OCI-LY3 (cell line): Measurements from ENCODE around the gene DDA1.
"Not testable (repeated sequence)": the region's sequence is repeated elsewhere in the genome, so short reads cannot be mapped to it uniquely, and the experiment has no call there.

ENCODE experiments used
- H2AFZ ChIP-seq: fragments of 200-600, 300-600 bp; shearing (Covaris generic); 2 replicates; pipeline ENCODE4 v1.6.0; 2014; ENCODE audit warnings: antibody characterized with exemption, low read depth, low read length
- H3K27ac ChIP-seq: fragments of 200-600, 300-600 bp; sonication (generic); 2 replicates; pipeline ENCODE4 v1.5.1; 2014; ENCODE audit warnings: mild to moderate bottlenecking, low read length, moderate library complexity, mixed read lengths
- H3K27me3 ChIP-seq: fragments of 200-600, 300-600 bp; sonication (generic); 2 replicates; pipeline ENCODE4 v1.6.1; 2014; ENCODE audit warnings: low read depth, low read length, mixed read lengths
- H3K36me3 ChIP-seq: fragments of 200-600, 300-600 bp; sonication (generic); replicated peaks from 2 replicates; pipeline ENCODE3; 2014; ENCODE audit warnings: low read depth, low read length, mixed read lengths
- H3K4me1 ChIP-seq: fragments of 300-600, 200-600 bp; sonication (generic); 2 replicates; pipeline ENCODE4 v1.6.1; 2014; ENCODE audit warnings: low read length, mixed read lengths
- H3K4me2 ChIP-seq: fragments of 200-600, 300-600 bp; sonication (generic); 2 replicates; pipeline ENCODE4 v1.6.1; 2014; ENCODE audit warnings: low read length, mixed read lengths
- H3K4me3 ChIP-seq: fragments of 300-600, 200-600 bp; sonication (generic); 2 replicates; pipeline ENCODE4 v1.5.1; 2014; ENCODE audit warnings: antibody characterized with exemption, mild to moderate bottlenecking, low read length, moderate library complexity
- H3K79me2 ChIP-seq: fragments of 300-600, 200-600 bp; shearing (Covaris generic); 2 replicates; pipeline ENCODE4 v1.6.1; 2014; ENCODE audit warnings: mild to moderate bottlenecking, low read length, mixed read lengths
- H3K9ac ChIP-seq: fragments of 300-600, 200-600 bp; shearing (Covaris generic); 2 replicates; pipeline ENCODE4 v1.6.0; 2014; ENCODE audit warnings: mild to moderate bottlenecking, low read length, moderate library complexity
- H3K9me3 ChIP-seq: fragments of 200-600, 300-600 bp; shearing (Covaris generic); 2 replicates; pipeline ENCODE4 v1.6.1; 2014; ENCODE audit warnings: low read length, mixed read lengths; ENCODE audit not compliant: insufficient read depth
- H4K20me1 ChIP-seq: fragments of 200-600, 300-600 bp; sonication (generic); 2 replicates; pipeline ENCODE4 v1.6.1; 2016; ENCODE audit warnings: low read length, mixed read lengths; ENCODE audit not compliant: insufficient read depth
- EZH2phosphoT487 ChIP-seq: fragments of 200-600 bp; shearing (Covaris generic); IDR thresholded peaks from 2 replicates; pipeline ENCODE4 v1.6.1; 2018; ENCODE audit warnings: antibody characterized with exemption, mixed run types, low read depth
- TF ChIP-seq, protein P1 (sequence below): fragments of 200-600, 300-600 bp; sonication (generic); IDR thresholded peaks from 2 replicates; pipeline ENCODE4 v1.5.1; 2014; ENCODE audit warnings: antibody characterized with exemption, low read length, low read depth

The DDA1 gene

DNA sequence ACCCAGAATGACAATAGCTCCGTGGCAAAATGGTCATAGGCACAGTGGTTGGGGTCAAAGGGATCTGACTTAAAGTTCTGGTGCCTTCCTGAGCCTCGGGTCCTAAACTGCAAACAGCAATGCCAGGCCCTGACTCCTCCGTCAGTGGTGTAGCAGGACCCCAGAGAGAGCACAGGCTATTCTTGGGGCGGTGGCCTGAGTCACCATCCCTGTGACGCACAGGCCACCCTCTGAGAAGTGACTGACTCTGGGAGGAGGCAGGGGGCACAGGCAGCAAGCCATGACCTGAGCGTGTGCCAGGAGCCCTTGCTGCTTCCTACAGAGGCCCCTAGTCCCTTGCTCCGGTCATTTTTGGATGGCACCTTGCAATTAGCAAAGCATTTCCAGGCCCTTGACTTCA, 49.0 kb downstream of the DDA1 start:
- H3K4me3 ChIP-seq = no peak overlapping the region
- no peaks in the 10 kb centered on the region for H3K79me2 ChIP-seq
- H3K36me3 ChIP-seq = no peaks in the 10 kb centered on the region
- H2AFZ ChIP-seq = no peak overlapping the region
- no peak overlapping the region for H3K4me2 ChIP-seq
- no peak for TF ChIP-seq EZH2phosphoT487
- TF ChIP-seq, protein P1, sequence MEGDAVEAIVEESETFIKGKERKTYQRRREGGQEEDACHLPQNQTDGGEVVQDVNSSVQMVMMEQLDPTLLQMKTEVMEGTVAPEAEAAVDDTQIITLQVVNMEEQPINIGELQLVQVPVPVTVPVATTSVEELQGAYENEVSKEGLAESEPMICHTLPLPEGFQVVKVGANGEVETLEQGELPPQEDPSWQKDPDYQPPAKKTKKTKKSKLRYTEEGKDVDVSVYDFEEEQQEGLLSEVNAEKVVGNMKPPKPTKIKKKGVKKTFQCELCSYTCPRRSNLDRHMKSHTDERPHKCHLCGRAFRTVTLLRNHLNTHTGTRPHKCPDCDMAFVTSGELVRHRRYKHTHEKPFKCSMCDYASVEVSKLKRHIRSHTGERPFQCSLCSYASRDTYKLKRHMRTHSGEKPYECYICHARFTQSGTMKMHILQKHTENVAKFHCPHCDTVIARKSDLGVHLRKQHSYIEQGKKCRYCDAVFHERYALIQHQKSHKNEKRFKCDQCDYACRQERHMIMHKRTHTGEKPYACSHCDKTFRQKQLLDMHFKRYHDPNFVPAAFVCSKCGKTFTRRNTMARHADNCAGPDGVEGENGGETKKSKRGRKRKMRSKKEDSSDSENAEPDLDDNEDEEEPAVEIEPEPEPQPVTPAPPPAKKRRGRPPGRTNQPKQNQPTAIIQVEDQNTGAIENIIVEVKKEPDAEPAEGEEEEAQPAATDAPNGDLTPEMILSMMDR = no peak
- no peak overlapping the region for H3K27ac ChIP-seq
- no peaks in the 10 kb centered on the region for H3K4me1 ChIP-seq
- H3K9ac ChIP-seq = no peak overlapping the region
- no peaks in the 10 kb centered on the region for H3K9me3 ChIP-seq
- H4K20me1 ChIP-seq = no peaks in the 10 kb centered on the region
- H3K27me3 ChIP-seq = peaks cover 3% of the 10 kb centered on the region; the same call in 1 of the 2 replicates

DNA sequence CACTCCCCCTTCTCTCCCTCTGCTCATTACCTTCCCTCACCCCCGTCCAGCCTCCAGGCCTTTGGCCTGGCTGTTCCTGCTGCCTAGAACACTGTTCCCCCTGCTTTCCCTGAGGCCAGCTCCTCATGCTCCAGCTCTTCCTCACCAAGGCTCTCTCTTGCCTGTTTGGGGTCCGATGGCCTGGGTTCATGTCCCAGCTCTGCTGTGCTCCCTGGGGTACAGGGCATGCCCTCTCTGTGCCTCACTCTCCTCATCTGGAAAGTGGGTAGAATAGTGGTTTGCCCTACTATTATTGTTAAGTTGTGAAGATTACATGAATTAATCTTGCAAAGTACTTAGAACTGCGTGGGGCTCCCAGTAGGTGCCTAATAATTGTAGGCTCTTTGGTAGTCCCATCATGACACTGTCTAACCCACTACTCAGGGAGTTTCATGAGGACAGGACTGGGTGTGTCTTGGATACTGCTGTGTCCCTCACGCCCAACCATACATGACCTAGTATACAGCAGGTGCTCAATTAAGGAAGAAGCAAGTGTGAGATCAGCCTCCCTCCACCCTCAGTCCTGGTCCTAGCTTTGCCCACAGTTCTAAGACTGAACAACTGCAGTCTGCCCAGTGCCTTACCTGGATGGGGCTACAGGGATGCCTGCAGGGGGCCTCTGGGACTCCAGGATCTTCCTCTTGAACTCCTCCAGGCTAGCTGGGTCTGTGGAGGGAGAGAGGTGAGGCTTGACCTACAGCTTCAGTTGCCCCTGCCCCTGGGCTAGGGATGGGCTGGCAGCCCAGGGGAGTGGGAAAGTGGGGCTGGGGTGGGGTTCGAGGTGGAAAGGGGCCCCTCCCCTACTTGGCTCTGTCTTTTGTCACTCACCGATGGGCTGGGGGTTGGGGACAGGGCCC, 50.8 kb downstream of the DDA1 start:
- H3K79me2 ChIP-seq = no peaks in the 10 kb centered on the region
- H3K4me3 ChIP-seq = no peak overlapping the region
- H3K36me3 ChIP-seq = no peaks in the 10 kb centered on the region
- H4K20me1 ChIP-seq = no peaks in the 10 kb centered on the region
- H2AFZ ChIP-seq = no peak overlapping the region
- TF ChIP-seq, protein P1 = no peak
- no peak for TF ChIP-seq EZH2phosphoT487
- H3K9ac ChIP-seq = no peak overlapping the region
- peaks cover 3% of the 10 kb centered on the region; the same call in 1 of the 2 replicates for H3K27me3 ChIP-seq
- no peak overlapping the region for H3K27ac ChIP-seq
- no peak overlapping the region for H3K4me2 ChIP-seq
- no peaks in the 10 kb centered on the region for H3K9me3 ChIP-seq
- H3K4me1 ChIP-seq = no peaks in the 10 kb centered on the region

DNA sequence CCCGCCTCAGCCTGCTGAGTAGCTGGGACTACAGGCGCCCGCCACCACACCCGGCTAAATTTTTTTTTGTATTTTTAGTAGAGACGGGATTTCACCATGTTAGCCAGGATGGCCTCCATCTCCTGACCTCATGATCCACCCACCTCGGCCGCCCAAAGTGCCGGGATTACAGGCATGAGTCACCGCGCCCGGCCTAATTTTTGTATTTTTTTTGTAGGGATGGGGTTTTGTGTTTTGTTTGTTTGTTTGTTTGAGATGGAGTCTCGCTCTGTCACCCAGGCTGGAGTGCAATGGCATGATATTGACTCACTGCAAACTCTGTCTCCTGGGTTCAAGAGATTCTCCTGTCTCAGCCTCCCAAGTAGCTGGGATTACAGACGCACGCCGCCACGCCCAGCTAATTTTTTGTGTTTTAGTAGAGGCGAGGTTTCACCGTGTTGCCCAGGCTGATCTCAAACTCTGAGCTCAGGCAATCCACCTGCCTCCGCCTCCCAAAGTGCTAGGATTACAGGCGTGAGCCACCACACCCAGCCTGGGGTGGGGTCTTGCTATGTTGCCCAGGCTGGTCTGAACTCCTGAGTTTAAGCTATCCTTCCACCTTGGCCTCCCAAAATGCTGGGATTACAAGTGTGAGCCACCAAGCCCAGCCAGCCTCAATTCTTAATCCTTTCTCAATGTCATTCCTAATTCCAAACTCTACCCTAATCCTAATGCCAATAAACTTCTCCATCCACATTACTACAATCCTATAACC, 54.7 kb downstream of the DDA1 start:
- H3K27me3 ChIP-seq, H3K79me2 ChIP-seq, H3K4me3 ChIP-seq, H3K27ac ChIP-seq, H2AFZ ChIP-seq, H3K9me3 ChIP-seq, H3K4me2 ChIP-seq, H3K4me1 ChIP-seq, H3K9ac ChIP-seq, H4K20me1 ChIP-seq, H3K36me3 ChIP-seq: not testable (repeated sequence)

DNA sequence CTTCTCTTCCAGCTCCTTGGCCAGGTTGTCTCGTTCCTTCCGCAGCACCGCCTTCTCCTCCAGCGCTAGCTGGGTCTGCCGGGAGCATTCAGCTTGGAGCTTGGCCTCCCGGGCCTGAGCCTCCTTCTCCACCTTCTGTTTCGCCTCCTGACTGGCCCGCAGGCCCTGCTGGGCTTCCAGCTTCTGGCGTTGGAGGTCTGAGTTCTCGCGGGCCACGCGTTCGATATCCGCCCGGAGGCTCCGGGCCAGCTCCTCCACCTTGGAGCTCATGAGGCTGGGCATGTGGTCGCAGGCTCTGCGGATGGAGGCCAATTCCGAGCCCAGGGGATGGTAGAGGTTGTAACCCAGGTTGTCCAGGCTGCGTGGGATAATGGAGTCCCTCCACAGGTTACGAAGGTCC, 56.0 kb downstream of the DDA1 start:
- H3K4me1 ChIP-seq = peaks cover 9% of the 10 kb centered on the region
- no peak overlapping the region for H3K27ac ChIP-seq

More for the DNA sequence above, 56.0 kb downstream of the DDA1 start:
- H3K36me3 ChIP-seq = no peaks in the 10 kb centered on the region
- peaks cover 8% of the 10 kb centered on the region for H3K27me3 ChIP-seq
- no peak overlapping the region for H2AFZ ChIP-seq
- TF ChIP-seq EZH2phosphoT487 = no peak
- TF ChIP-seq, protein P1 = no peak
- H3K9me3 ChIP-seq = no peaks in the 10 kb centered on the region
- no peaks in the 10 kb centered on the region for H4K20me1 ChIP-seq
- no peak overlapping the region for H3K4me2 ChIP-seq
- H3K79me2 ChIP-seq = no peaks in the 10 kb centered on the region
- H3K4me3 ChIP-seq = no peak overlapping the region
- no peak overlapping the region for H3K9ac ChIP-seq
